Measurements from ENCODE around the gene TMEM272. TPM values are rescaled to one million over a fixed set of nuclear protein-coding genes. Genes with fewer than 3 reads are reported as not detected.

Gene TMEM272
- total and polyA plus RNA-seq, 9 of the 15 experiments (the other 6 are each of a cell fraction or from before 2014, with no cell fraction given) = 0.04 to 0.16 (median 0.06) TPM; not detected in 2

- no peak for TF ChIP-seq TOE1 (IDR thresholded peaks at IDR 0.05; ENCODE audit: borderline replicate concordance)
- no peak for TF ChIP-seq TOE1 (CRISPR knock-in tag; IDR thresholded peaks at IDR 0.05; ENCODE audit: borderline replicate concordance, low read depth)
- TF ChIP-seq NR2C2 (CRISPR knock-in tag; IDR thresholded peaks at IDR 0.05) = no peak
- peak; percentile 38; the same call in 1 of the 2 replicates for TF ChIP-seq NR2C2 (tag; IDR thresholded peaks at IDR 0.05)
- TF ChIP-seq TAL1 (IDR thresholded peaks at IDR 0.05) = 0 out of 2 replicates have a peak, but pooled peaks have one; percentile 8
- no peak for TF ChIP-seq ERF (CRISPR knock-in tag; IDR thresholded peaks at IDR 0.05)
- TF ChIP-seq ZNF197 (CRISPR knock-in tag; IDR thresholded peaks at IDR 0.05; ENCODE audit: low read depth) = 0 out of 2 replicates have a peak, but pooled peaks have one; percentile 36
- peak; percentile 82 for TF ChIP-seq HES1 (IDR thresholded peaks at IDR 0.05; ENCODE audit: low read depth)
- TF ChIP-seq RHOXF2B (CRISPR knock-in tag; conservative IDR thresholded peaks at IDR 0.05) = no peak
- TF ChIP-seq, protein P1, sequence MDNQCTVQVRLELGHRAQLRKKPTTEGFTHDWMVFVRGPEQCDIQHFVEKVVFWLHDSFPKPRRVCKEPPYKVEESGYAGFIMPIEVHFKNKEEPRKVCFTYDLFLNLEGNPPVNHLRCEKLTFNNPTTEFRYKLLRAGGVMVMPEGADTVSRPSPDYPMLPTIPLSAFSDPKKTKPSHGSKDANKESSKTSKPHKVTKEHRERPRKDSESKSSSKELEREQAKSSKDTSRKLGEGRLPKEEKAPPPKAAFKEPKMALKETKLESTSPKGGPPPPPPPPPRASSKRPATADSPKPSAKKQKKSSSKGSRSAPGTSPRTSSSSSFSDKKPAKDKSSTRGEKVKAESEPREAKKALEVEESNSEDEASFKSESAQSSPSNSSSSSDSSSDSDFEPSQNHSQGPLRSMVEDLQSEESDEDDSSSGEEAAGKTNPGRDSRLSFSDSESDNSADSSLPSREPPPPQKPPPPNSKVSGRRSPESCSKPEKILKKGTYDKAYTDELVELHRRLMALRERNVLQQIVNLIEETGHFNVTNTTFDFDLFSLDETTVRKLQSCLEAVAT (IDR thresholded peaks at IDR 0.05) = peak in 1 of 2 experiments; percentile 54; a peak in 1 of 4 replicates
- TF ChIP-seq TAF1 (IDR thresholded peaks at IDR 0.05; ENCODE audit: control insufficient read depth, extremely low read depth, insufficient read depth, low read length, severe bottlenecking) = no peak
- peak; percentile 29; the same call in 1 of the 2 replicates for TF ChIP-seq CBFA2T3 (IDR thresholded peaks at IDR 0.05)
- TF ChIP-seq, protein P2, sequence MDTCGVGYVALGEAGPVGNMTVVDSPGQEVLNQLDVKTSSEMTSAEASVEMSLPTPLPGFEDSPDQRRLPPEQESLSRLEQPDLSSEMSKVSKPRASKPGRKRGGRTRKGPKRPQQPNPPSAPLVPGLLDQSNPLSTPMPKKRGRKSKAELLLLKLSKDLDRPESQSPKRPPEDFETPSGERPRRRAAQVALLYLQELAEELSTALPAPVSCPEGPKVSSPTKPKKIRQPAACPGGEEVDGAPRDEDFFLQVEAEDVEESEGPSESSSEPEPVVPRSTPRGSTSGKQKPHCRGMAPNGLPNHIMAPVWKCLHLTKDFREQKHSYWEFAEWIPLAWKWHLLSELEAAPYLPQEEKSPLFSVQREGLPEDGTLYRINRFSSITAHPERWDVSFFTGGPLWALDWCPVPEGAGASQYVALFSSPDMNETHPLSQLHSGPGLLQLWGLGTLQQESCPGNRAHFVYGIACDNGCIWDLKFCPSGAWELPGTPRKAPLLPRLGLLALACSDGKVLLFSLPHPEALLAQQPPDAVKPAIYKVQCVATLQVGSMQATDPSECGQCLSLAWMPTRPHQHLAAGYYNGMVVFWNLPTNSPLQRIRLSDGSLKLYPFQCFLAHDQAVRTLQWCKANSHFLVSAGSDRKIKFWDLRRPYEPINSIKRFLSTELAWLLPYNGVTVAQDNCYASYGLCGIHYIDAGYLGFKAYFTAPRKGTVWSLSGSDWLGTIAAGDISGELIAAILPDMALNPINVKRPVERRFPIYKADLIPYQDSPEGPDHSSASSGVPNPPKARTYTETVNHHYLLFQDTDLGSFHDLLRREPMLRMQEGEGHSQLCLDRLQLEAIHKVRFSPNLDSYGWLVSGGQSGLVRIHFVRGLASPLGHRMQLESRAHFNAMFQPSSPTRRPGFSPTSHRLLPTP (IDR thresholded peaks at IDR 0.05; ENCODE audit: borderline replicate concordance, extremely low read depth, insufficient read length) = no peak
- no peak for TF ChIP-seq ASH1L (IDR thresholded peaks at IDR 0.05; ENCODE audit: borderline replicate concordance, low read depth, partially characterized antibody)
- peak; percentile 64; the same call in 1 of the 2 replicates for TF ChIP-seq ZNF589 (CRISPR knock-in tag; IDR thresholded peaks at IDR 0.05; ENCODE audit: low read depth)
- TF ChIP-seq GABPA (tag; conservative IDR thresholded peaks at IDR 0.05; ENCODE audit: low read depth) = 0 out of 2 replicates have a peak, but pooled peaks have one; percentile 23
- TF ChIP-seq, protein P3, sequence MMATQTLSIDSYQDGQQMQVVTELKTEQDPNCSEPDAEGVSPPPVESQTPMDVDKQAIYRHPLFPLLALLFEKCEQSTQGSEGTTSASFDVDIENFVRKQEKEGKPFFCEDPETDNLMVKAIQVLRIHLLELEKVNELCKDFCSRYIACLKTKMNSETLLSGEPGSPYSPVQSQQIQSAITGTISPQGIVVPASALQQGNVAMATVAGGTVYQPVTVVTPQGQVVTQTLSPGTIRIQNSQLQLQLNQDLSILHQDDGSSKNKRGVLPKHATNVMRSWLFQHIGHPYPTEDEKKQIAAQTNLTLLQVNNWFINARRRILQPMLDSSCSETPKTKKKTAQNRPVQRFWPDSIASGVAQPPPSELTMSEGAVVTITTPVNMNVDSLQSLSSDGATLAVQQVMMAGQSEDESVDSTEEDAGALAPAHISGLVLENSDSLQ (IDR thresholded peaks at IDR 0.05) = peak; percentile 89
- TF ChIP-seq RCOR1 (IDR thresholded peaks at IDR 0.05; ENCODE audit: borderline replicate concordance in 1 of 2, low read depth in 2 of 2, low read length in 2 of 2) = peak in 1 of 2 experiments; percentile 82; a peak in 2 of 4 replicates
- TF ChIP-seq MEIS2 (IDR thresholded peaks at IDR 0.05; ENCODE audit: partially characterized antibody) = peak; percentile 96
- TF ChIP-seq ZNF766 (CRISPR knock-in tag; conservative IDR thresholded peaks at IDR 0.05) = 0 out of 2 replicates have a peak, but pooled peaks have one; percentile 64
Observed at GRCh38 chr13:51856027-51856736, 11.2 kb upstream of the TMEM272 start (continued).
